GM19452 (cell line): ENCODE measurements around the gene SMIM21.

Source experiments
- ATAC-seq: cut with Tn5 transposase; IDR thresholded peaks from one replicate; pipeline ENCODE4 v1.9.1; 2021; ENCODE audit not compliant: unreplicated experiment

Gene SMIM21

DNA sequence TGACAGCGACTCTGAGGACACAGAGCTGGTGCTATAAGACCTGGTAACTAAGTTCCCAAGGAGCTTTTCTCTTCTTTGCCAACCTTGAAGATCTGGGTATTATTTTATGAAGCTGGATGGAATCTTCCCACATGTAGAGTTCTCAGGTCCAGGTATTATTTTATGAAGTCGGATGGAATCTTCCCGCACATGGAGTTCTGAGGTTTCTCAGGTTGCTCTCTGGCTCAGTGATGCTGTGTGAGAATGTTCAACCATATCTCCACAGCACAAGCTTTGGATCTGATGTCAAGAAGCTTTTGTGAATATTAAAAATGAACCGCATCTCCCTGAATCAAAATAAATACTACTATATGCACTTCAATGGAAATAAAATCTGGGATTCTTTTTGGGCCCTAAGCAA, at the start of gene SMIM21:
TSS of gene SMIM21 (minus strand) at position 101 of the 400 bp plus-strand sequence. CDS start 140 bp downstream, outside the sequence.
- ATAC-seq: no peak

- no peak for ATAC-seq
These were observed 47.7 kb upstream of the SMIM21 start for GRCh38 chr18:75475228-75475627.

- no peak for ATAC-seq
These were observed 46.8 kb upstream of the SMIM21 start for GRCh38 chr18:75474332-75474731.

GRCh38 chr18:75473316-75473715, 45.8 kb upstream of the SMIM21 start:
- no peak for ATAC-seq

DNA sequence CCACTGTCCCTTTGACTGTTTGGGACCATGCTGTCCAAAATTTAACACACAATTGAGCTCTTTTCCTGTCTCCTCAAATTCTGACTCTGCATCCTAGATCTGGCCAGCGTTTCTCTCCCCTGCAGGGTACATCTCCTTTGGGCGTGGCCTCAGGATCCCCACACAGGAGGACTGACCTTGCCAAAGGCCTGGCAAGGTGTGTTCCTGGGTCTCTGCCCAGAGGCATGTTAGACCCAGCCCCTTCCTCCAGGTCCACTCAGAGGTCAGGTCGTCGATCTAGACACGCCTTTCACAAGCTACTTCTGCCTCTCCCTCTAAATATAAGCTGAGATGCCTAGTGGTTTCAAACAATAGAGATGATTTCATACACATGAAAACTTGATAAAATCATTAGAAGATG, 45.4 kb upstream of the SMIM21 start:
- ATAC-seq: no peak

GRCh38 chr18:75472396-75472795, 44.9 kb upstream of the SMIM21 start:
- no peak for ATAC-seq

GRCh38 chr18:75471850-75472249, 44.3 kb upstream of the SMIM21 start:
- no peak for ATAC-seq

DNA sequence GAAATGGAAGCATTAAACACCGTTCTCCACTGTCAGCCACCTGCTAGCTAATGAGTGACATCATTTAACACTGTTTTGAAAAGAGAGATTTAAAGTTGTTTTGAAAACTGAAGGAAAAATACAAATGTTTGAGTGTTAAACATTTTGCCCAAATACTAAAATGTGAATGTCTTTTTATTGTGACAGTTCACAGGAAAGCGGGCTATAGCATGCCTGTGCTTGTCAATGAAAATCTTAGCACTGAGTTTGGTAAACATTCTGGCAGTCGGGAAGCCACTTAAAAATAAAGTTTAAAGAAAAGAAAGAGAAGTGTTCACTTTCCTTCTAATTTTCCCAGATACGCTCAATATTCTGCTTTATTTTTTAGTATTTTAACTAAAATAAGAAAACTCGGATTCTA, 40.3 kb upstream of the SMIM21 start:
- ATAC-seq: no peak

DNA sequence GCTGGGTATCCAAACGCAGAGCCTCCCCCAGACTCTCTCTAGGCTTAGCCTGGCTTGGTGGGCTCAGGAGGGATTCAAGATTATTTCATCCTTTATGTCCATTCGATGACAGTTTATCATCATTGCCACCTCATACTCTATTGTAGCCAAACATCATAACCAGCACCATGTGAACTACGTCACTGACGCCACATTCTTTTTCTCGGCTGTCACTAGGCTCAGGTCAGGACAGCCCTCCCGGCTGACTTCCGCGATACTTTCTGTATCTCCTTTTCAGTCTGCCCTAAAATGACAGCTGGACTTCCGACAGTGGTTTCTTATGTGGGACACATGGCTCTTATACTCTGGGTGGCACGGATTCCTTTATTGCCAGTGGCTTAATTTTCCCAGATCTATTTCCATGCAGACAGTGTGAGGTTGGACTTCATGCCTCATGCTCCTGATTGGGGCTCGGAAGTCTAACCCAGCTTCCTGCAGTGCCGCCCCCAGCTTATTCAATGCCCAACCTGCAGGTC, 39.8 kb upstream of the SMIM21 start:
- no peak for ATAC-seq

DNA sequence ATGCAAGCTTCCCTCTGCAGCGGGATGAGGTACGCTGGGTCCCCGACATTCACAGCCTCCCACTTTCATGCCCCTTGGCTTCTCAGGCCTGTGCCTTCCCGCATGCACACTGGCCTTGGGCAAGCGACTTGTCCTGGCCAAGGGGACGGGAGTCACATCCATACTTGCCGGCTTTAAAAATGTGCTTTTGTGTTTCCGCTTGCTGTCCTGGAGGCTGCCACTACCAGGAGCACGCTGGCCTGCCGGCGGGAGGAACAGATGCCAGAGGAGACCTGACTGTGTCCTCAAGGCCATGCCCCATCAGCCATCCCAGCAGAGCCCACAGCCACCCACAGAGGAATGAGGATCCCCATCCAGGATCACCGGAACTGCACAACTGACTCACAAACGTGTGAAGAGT, 36.9 kb upstream of the SMIM21 start:
- no peak for ATAC-seq

GRCh38 chr18:75462178-75462832, 34.8 kb upstream of the SMIM21 start:
- ATAC-seq: no peak

- no peak for ATAC-seq
These were observed 28.7 kb upstream of the SMIM21 start for GRCh38 chr18:75456199-75456631.

- ATAC-seq: no peak
These were observed 28.0 kb upstream of the SMIM21 start for GRCh38 chr18:75455249-75456198.

- no peak for ATAC-seq
These were observed 26.7 kb upstream of the SMIM21 start for GRCh38 chr18:75454022-75454795.

- no peak for ATAC-seq
These were observed 23.4 kb upstream of the SMIM21 start for GRCh38 chr18:75450906-75451305.

GRCh38 chr18:75441896-75442295, 14.4 kb upstream of the SMIM21 start:
- no peak for ATAC-seq

DNA sequence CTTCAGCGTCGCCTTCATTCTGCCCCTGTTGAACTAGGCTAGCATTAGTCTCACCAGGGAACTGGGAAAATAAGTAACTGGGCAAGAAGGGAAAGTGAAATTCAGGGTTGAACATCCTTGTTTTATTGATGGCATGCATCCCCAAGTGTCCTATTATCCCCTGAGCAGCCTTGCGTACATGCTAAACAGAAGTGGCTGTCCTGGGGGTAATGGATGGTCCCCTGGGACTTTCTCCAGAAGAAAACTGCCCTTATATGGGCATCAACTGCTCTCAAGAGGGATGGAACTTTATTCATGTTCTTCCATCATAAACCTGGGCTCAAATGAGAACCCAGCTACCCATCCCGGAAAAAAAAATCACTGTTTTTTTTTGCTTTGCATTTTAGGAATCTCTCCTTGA, 11.8 kb upstream of the SMIM21 start:
- no peak for ATAC-seq

DNA sequence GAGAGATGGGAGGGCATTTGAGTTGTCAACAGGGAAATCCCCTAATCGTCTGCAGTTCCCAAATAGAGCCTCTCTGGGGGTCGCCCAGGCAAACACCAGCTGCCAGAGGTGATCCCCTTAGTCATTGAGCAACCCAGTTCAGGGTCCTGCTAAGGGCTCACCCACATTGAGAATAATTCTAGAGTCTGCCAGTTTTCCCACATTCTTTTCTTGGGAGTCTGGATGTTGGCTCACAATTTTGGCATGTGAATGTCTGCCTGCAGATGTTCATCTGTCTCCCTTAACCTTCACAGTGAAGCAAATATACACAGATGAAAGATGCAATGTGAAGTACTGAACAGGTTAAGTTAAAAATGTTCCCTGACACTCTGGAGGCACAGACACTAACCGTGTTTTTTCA, 11.4 kb upstream of the SMIM21 start:
- no peak for ATAC-seq

DNA sequence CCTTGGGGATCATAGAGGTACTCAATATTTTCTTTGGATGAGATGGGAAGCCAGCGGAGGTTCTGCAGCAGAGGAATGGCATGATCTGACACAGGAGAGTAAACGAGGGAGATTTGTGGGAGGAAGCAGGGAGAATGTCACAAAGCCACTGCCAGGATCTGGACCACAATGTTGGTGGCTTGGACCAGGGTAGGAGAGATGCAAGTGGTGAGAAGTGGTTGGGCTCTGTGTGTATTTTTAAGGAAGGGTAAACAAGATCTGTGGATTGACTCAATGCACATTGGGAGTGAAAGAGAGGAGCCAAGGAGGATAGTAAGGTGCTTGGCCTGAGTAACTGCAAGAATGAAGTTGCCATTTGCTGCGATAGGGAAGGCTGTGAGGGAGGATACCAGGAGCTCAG, 10.5 kb upstream of the SMIM21 start:
- ATAC-seq: no peak

DNA sequence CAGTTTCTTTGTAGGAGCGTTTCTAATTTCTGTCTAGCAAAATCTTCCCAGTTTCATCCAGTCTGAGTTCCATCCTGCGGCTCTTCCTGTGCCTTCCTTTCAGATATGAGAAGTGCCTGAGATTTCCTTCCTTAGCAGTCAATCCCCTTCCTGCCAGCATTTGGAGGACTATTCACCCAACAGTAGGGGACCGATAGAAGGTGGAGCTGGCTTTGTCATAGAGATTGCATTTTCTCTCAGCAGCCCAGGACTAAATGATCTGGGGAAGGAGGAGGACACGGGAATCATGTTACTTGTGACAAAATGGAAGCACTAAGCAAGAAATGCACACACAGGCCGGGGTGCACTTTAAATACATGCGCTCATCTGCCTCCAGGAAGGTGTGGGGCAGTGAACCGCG, 5.6 kb upstream of the SMIM21 start:
- ATAC-seq: no peak

- ATAC-seq: no peak
These were observed 2.5 kb upstream of the SMIM21 start for GRCh38 chr18:75429975-75430374.
